Measurements from ENCODE around the gene POLD3. TPM values are rescaled to one million over a fixed set of nuclear protein-coding genes. Genes with fewer than 3 reads are reported as not detected.

Gene POLD3
- polyA plus RNA-seq, 2 of the 4 experiments (the other 2 are of a cell fraction) = 20.7 to 36.3 TPM

- no peak; the same call in 2 of the 3 replicates for TF ChIP-seq SMC3 (IDR thresholded peaks at IDR 0.05)
- TF ChIP-seq E2F6 (IDR thresholded peaks at IDR 0.05; ENCODE audit: borderline replicate concordance, low read depth) = no peak; the same call in 1 of the 2 replicates
- TF ChIP-seq, protein P1, sequence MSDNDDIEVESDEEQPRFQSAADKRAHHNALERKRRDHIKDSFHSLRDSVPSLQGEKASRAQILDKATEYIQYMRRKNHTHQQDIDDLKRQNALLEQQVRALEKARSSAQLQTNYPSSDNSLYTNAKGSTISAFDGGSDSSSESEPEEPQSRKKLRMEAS (IDR thresholded peaks at IDR 0.05) = peak; percentile 90
- TF ChIP-seq EHMT2 (IDR thresholded peaks at IDR 0.05; ENCODE audit: low read depth) = no peak
- TF ChIP-seq, protein P2, sequence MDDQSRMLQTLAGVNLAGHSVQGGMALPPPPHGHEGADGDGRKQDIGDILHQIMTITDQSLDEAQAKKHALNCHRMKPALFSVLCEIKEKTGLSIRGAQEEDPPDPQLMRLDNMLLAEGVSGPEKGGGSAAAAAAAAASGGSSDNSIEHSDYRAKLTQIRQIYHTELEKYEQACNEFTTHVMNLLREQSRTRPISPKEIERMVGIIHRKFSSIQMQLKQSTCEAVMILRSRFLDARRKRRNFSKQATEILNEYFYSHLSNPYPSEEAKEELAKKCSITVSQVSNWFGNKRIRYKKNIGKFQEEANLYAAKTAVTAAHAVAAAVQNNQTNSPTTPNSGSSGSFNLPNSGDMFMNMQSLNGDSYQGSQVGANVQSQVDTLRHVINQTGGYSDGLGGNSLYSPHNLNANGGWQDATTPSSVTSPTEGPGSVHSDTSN (IDR thresholded peaks at IDR 0.05) = 0 out of 2 replicates have a peak, but pooled peaks have one; percentile 64
Measured at GRCh38 chr11:74672956-74673692, 80.7 kb downstream of the POLD3 start (continued).

DNA sequence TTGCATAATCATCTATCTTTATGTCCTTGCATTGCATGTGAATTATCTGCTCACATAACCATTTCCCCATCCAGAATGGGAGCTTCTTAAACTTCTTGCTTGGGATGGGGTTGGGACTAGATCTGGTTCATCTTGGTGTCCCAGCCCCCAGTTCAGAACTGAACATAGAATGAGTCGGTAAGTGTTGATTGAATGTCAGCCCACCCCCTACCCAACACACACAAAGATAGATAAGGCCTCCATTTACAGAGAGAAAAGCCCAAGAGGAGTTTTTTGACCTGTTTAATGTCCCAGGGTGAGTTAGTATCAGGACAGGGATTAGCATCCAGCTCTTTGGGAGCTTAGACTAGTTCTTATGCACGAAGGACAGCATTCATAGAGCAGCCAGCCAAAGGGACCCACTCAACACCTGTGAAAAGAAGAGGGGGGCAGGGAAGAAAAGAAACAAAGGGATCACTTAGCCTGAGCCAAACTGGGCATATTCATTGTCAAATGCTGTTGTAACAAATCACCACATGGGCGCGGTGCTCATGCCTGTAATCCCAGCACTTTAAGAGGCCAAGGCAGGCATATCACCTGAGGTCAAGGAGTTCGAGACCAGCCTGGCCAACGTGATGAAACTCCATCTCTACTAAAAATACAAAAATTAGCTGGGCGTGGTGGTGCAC is 81.4 kb downstream of the POLD3 start:
- peak overlapping the region; percentile 66 for H3K4me2 ChIP-seq
- no peaks in the 10 kb centered on the region for H3K9me3 ChIP-seq
- H3K27ac ChIP-seq = peak overlapping the region; percentile 98 to 100
- POLR2A ChIA-PET = interaction anchor here (1.0 to 1.7 kb wide), 3 partner anchors 13 to 181 kb away, joined by 3 to 8 read pairs (median 4); partner anchors contain the start of gene LIPT2
- ATAC-seq (no peak), FAIRE-seq (no peak), DNase-seq (ENCODE audit: low read depth in 1 of 2, low spot score in 1 of 2) (peak in 1 of 2 experiments; percentile 64)
- H3K4me1 ChIP-seq = peaks cover 45% of the 10 kb centered on the region
- CTCF ChIA-PET = interaction anchor here (0.9 to 20.4 kb wide), 6 partner anchors 26 to 66 kb away, joined by 3 to 281 read pairs (median 5); no protein-coding TSS in a partner anchor
- TF ChIP-seq RARB (CRISPR knock-in tag; IDR thresholded peaks at IDR 0.05) = 0 out of 2 replicates have a peak, but pooled peaks have one; percentile 36
- TF ChIP-seq E2F6 (IDR thresholded peaks at IDR 0.05; ENCODE audit: borderline replicate concordance, low read depth) = no peak
- no peak for TF ChIP-seq PHF8 (IDR thresholded peaks at IDR 0.05; ENCODE audit: borderline replicate concordance, low read depth)
- TF ChIP-seq HOXA7 (CRISPR knock-in tag; IDR thresholded peaks at IDR 0.05) = peak; percentile 27; the same call in 1 of the 2 replicates
- peak; percentile 29 for TF ChIP-seq ATOH8 (CRISPR knock-in tag; IDR thresholded peaks at IDR 0.05; ENCODE audit: low read depth)
- WGBS (ENCODE audit: missing lambda C conversion rate) = 71% methylated on average over 7 of the region's 7 CpGs
- 0 out of 3 replicates have a peak overlapping the region, but pooled peaks have one; percentile 4 for H3K4me3 ChIP-seq

DNA sequence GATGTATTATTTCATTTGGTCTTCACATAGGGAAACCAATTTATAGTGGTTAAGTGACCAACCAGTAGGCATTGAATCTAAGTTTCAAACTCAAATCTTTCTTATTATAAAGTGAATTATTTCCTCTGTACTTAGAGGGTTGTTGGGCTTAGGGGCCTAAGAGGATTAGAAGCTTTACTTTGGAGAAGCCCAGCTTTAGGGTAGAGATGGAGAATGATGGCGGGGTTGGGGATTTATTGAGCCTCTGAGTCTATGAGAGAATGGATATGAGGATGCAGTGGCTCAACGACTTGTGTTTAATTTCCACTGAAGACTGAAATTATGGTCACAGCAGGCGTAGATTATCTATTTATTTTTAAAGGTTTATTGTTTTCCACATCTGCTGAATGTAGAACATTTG is 83.4 kb downstream of the POLD3 start:
- Histone ChIP-seq H3K4me1 (peaks cover 45% of the 10 kb centered on the region), H3K27ac (peak overlapping the region; percentile 98 to 100), H3K4me3 (no peak overlapping the region), H3K9me3 (no peaks in the 10 kb centered on the region), H3K4me2 (no peak overlapping the region)
- ATAC-seq = no peak
- FAIRE-seq = no peak
- ChIA-PET POLR2A (no interaction called here), CTCF (interaction anchor here (1.2 to 20.4 kb wide), 4 partner anchors 10 to 25 kb away, joined by 3 to 281 read pairs (median 4); no protein-coding TSS in a partner anchor)
- DNase-seq (ENCODE audit: low read depth in 1 of 2, low spot score in 1 of 2) = no peak
- 95% methylated on average over 3 of the region's 3 CpGs for WGBS (ENCODE audit: missing lambda C conversion rate)
- TF ChIP-seq EHF (CRISPR knock-in tag; IDR thresholded peaks at IDR 0.05) (no peak), MYC (IDR thresholded peaks at IDR 0.05; ENCODE audit: borderline replicate concordance, low read length) (no peak), CBX2 (IDR thresholded peaks at IDR 0.05; ENCODE audit: borderline replicate concordance, low read depth) (no peak), FOSB (CRISPR knock-in tag; IDR thresholded peaks at IDR 0.05) (no peak), HDAC2 (IDR thresholded peaks at IDR 0.05) (no peak), NPAS2 (CRISPR knock-in tag; IDR thresholded peaks at IDR 0.05; ENCODE audit: borderline replicate concordance) (no peak), FOXS1 (CRISPR knock-in tag; IDR thresholded peaks at IDR 0.05) (no peak), CHD4 (IDR thresholded peaks at IDR 0.05; ENCODE audit: borderline replicate concordance) (no peak), HEYL (CRISPR knock-in tag; IDR thresholded peaks at IDR 0.05) (no peak), JUN (IDR thresholded peaks at IDR 0.05) (no peak), POLR2AphosphoS2 (conservative IDR thresholded peaks at IDR 0.05; ENCODE audit: low read length) (no peak), ELK1 (IDR thresholded peaks at IDR 0.05; ENCODE audit: low read depth, low read length) (no peak), RNF2 (IDR thresholded peaks at IDR 0.05; ENCODE audit: borderline replicate concordance, low read depth) (no peak), MAZ (IDR thresholded peaks at IDR 0.05; ENCODE audit: borderline replicate concordance, low read depth, low read length) (no peak), HOXB5 (CRISPR knock-in tag; IDR thresholded peaks at IDR 0.05) (no peak), CBX8 (IDR thresholded peaks at IDR 0.05) (no peak), MAFK (IDR thresholded peaks at IDR 0.05; ENCODE audit: partially characterized antibody) (no peak)
- TF ChIP-seq, protein P3, sequence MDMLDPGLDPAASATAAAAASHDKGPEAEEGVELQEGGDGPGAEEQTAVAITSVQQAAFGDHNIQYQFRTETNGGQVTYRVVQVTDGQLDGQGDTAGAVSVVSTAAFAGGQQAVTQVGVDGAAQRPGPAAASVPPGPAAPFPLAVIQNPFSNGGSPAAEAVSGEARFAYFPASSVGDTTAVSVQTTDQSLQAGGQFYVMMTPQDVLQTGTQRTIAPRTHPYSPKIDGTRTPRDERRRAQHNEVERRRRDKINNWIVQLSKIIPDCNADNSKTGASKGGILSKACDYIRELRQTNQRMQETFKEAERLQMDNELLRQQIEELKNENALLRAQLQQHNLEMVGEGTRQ (IDR thresholded peaks at IDR 0.05) = no peak

Measured in A549 (cell line).